Thoracic aorta (tissue), 2 donors: ENCODE data around the gene OR2V1. TPM values are rescaled to one million over a fixed set of nuclear protein-coding genes. Genes with fewer than 3 reads are reported as not detected.

ENCODE experiments used
- ATAC-seq: fragments of 150-250 bp; one replicate; pipeline ENCODE4 v1.8.0; 2017; ENCODE audit warnings: low read depth; ENCODE audit not compliant: insufficient number of reproducible peaks, low FRiP score
- DNase-seq: peaks from one replicate; pipeline ENCODE4 v3.0.0-alpha.2; 2020; ENCODE audit warnings: low spot score
- H3K27ac ChIP-seq, 2 donors: fragments of 200-600 bp; sonication (generic); 1 replicate in 1 of 2; 2 replicates in 1 of 2; pipeline ENCODE4 v1.5.1; 2016; ENCODE audit warnings: mild to moderate bottlenecking in 2 of 2, moderate library complexity in 2 of 2
- H3K27me3 ChIP-seq: fragments of 200-600 bp; sonication (generic); replicated peaks from 2 replicates; pipeline ENCODE4 v1.6.0; 2016; ENCODE audit warnings: mild to moderate bottlenecking; ENCODE audit not compliant: insufficient read depth
- H3K36me3 ChIP-seq: fragments of 200-600 bp; sonication (generic); one replicate; pipeline ENCODE4 v1.5.1; 2016
- H3K4me1 ChIP-seq, 2 donors: fragments of 200-600 bp; sonication (generic); 1 replicate in 1 of 2; 2 replicates in 1 of 2; pipeline versions ENCODE4 v1.5.1 to v1.6.0; 2016; ENCODE audit warnings: low read depth in 2 of 2, mild to moderate bottlenecking in 1 of 2; ENCODE audit not compliant: control insufficient read depth in 1 of 2
- H3K4me3 ChIP-seq: fragments of 200-600 bp; sonication (generic); 2 replicates; pipeline ENCODE4 v1.5.1; 2016; ENCODE audit warnings: mild to moderate bottlenecking
- H3K9me3 ChIP-seq: fragments of 200-600 bp; sonication (generic); 2 replicates; pipeline ENCODE4 v1.5.1; 2016
- CTCF ChIP-seq: fragments of 200-600 bp; sonication (generic); IDR thresholded peaks from one replicate; pipeline ENCODE4 v1.5.1; 2019; ENCODE audit warnings: antibody characterized with exemption
- total RNA-seq, 2 donors: library from RNA; depleted of rRNA; stranded (reverse); fragments of >200 nt; gene quantifications; one replicate each; pipeline versions ENCODE4 v1.1.0 to v1.2.3, GENCODE V29; 2016

The OR2V1 gene
- total RNA-seq, 2 donors from 2014 or later, result not detected

- no peak for ATAC-seq
These were observed 6.4 kb downstream of the OR2V1 start for GRCh38 chr5:181124526-181124925.

GRCh38 chr5:181121675-181122561 lies 9.1 kb downstream of the OR2V1 start:
- H3K4me1 ChIP-seq, result no peaks in the 10 kb centered on the region
- no peak for ATAC-seq
- H3K9me3 ChIP-seq, result no peaks in the 10 kb centered on the region
- H3K27ac ChIP-seq, result no peak overlapping the region
- DNase-seq, result no peak
- H3K27me3 ChIP-seq, result no peaks in the 10 kb centered on the region
- H3K4me3 ChIP-seq, result no peak overlapping the region
- TF ChIP-seq CTCF, result no peak
- no peaks in the 10 kb centered on the region for H3K36me3 ChIP-seq

More at GRCh38 chr5:181124526-181124925, 6.4 kb downstream of the OR2V1 start:
- Histone ChIP-seq H3K4me1 (no peaks in the 10 kb centered on the region), H3K36me3 (no peaks in the 10 kb centered on the region), H3K27me3 (no peaks in the 10 kb centered on the region), H3K27ac (no peak overlapping the region), H3K4me3 (no peak overlapping the region), H3K9me3 (no peaks in the 10 kb centered on the region)
- TF ChIP-seq CTCF, result no peak
- DNase-seq, result no peak

GRCh38 chr5:181120761-181121160 lies 10.2 kb downstream of the OR2V1 start:
- H3K27ac ChIP-seq, result no peak overlapping the region
- ATAC-seq (no peak), DNase-seq (no peak)
- no peaks in the 10 kb centered on the region for H3K27me3 ChIP-seq
- H3K9me3 ChIP-seq, result no peaks in the 10 kb centered on the region
- TF ChIP-seq CTCF, result no peak
- no peaks in the 10 kb centered on the region for H3K36me3 ChIP-seq
- H3K4me3 ChIP-seq, result no peak overlapping the region
- H3K4me1 ChIP-seq, result no peaks in the 10 kb centered on the region

- no peaks in the 10 kb centered on the region for H3K9me3 ChIP-seq
- H3K4me3 ChIP-seq, result no peak overlapping the region
- H3K27ac ChIP-seq, result no peak overlapping the region
- H3K36me3 ChIP-seq, result no peaks in the 10 kb centered on the region
- DNase-seq (no peak), ATAC-seq (no peak)
- no peak for TF ChIP-seq CTCF
- no peaks in the 10 kb centered on the region for H3K4me1 ChIP-seq
- no peaks in the 10 kb centered on the region for H3K27me3 ChIP-seq
These were observed 10.7 kb downstream of the OR2V1 start for GRCh38 chr5:181120306-181120705.

- Histone ChIP-seq H3K4me1 (no peaks in the 10 kb centered on the region), H3K4me3 (no peak overlapping the region), H3K27me3 (no peaks in the 10 kb centered on the region), H3K9me3 (peaks cover under 1% of the 10 kb centered on the region), H3K27ac (no peak overlapping the region), H3K36me3 (no peaks in the 10 kb centered on the region)
- no peak for DNase-seq
- ATAC-seq, result no peak
- no peak for TF ChIP-seq CTCF
These were observed 11.9 kb downstream of the OR2V1 start for GRCh38 chr5:181119105-181119504.
